Measurements from ENCODE around the gene KRTAP5-11.

- TF ChIP-seq CTCF (IDR thresholded peaks at IDR 0.05) (peak; percentile 89), EZH2 (IDR thresholded peaks at IDR 0.05) (no peak)
Measured at GRCh38 chr11:71580057-71581003, 2.3 kb downstream of the KRTAP5-11 start.

Measured in neural progenitor cell (in vitro differentiated cells).